HepG2 (cell line): ENCODE measurements around the gene STAG3. TPM values are rescaled to one million over a fixed set of nuclear protein-coding genes. Genes with fewer than 3 reads are reported as not detected.
A peak's percentile ranks its signal among the peaks of the same experiment; 100 is the strongest.

Source experiments
- ETV5 ChIP-seq: IDR thresholded peaks from 2 replicates; pipeline ENCODE4 v1.6.1; 2018; ENCODE audit warnings: missing biosample characterization, missing genetic modification reagents, inconsistent platforms, borderline replicate concordance
- FOXA3 ChIP-seq: IDR thresholded peaks from 2 replicates; pipeline ENCODE4 v1.6.1; 2016; ENCODE audit warnings: missing genetic modification reagents, missing compliant biosample characterization
- HES4 ChIP-seq: sonication (generic); formaldehyde crosslinking; IDR thresholded peaks from 2 replicates; pipeline ENCODE4 v1.9.0; 2021; ENCODE audit warnings: mild to moderate bottlenecking, missing genetic modification reagents, borderline replicate concordance
- KAT8 ChIP-seq: IDR thresholded peaks from 2 replicates; pipeline ENCODE4 v1.6.1; 2016; ENCODE audit warnings: missing genetic modification reagents, missing compliant biosample characterization
- KMT2B ChIP-seq: IDR thresholded peaks from 2 replicates; pipeline ENCODE4 v1.6.1; 2016; ENCODE audit warnings: missing genetic modification reagents, missing compliant biosample characterization
- MYC ChIP-seq: sonication (generic); formaldehyde crosslinking; IDR thresholded peaks from 2 replicates; pipeline ENCODE4 v1.9.0; 2021; ENCODE audit warnings: missing genetic modification reagents, borderline replicate concordance
- NFE2L1 ChIP-seq: sonication (generic); formaldehyde crosslinking; IDR thresholded peaks from 2 replicates; pipeline ENCODE4 v1.4.0; 2020; ENCODE audit warnings: missing genetic modification reagents, mild to moderate bottlenecking, borderline replicate concordance
- PCBP2 ChIP-seq: fragments of 200-400 bp; formaldehyde crosslinking; optimal IDR thresholded peaks from 2 replicates; pipeline ENCODE3; 2018; ENCODE audit warnings: low read length, low read depth; ENCODE audit not compliant: poor library complexity, severe bottlenecking
- PLRG1 ChIP-seq: fragments of 450-650 bp; conservative IDR thresholded peaks from 2 replicates; pipeline ENCODE4 v1.6.1; 2016
- SALL1 ChIP-seq: sonication (generic); formaldehyde crosslinking; IDR thresholded peaks from 2 replicates; pipeline ENCODE4 v1.8.0; 2022; ENCODE audit warnings: mild to moderate bottlenecking, missing genetic modification reagents
- TOPORS ChIP-seq: sonication (generic); formaldehyde crosslinking; IDR thresholded peaks from 2 replicates; pipeline ENCODE4 v1.8.0; 2023; ENCODE audit warnings: mild to moderate bottlenecking, missing genetic modification reagents
- ZC3H4 ChIP-seq: sonication (generic); formaldehyde crosslinking; IDR thresholded peaks from 2 replicates; pipeline ENCODE4 v1.4.0; 2020; ENCODE audit warnings: missing genetic modification reagents, borderline replicate concordance
- ZFX ChIP-seq: sonication (generic); formaldehyde crosslinking; IDR thresholded peaks from 2 replicates; pipeline ENCODE4 v1.4.0; 2020; ENCODE audit warnings: mild to moderate bottlenecking, low read depth, missing genetic modification reagents, moderate library complexity
- ZNF772 ChIP-seq: sonication (generic); formaldehyde crosslinking; IDR thresholded peaks from 2 replicates; pipeline ENCODE4 v1.5.0; 2020; ENCODE audit warnings: mild to moderate bottlenecking, missing genetic modification reagents
- ZNF773 ChIP-seq: sonication (generic); formaldehyde crosslinking; IDR thresholded peaks from 2 replicates; pipeline ENCODE4 v1.4.0; 2020; ENCODE audit warnings: missing genetic modification reagents, borderline replicate concordance
- ZNF777 ChIP-seq: sonication (generic); formaldehyde crosslinking; IDR thresholded peaks from 2 replicates; pipeline ENCODE4 v1.4.0; 2020; ENCODE audit warnings: missing genetic modification reagents
- ZNF839 ChIP-seq: sonication (generic); formaldehyde crosslinking; IDR thresholded peaks from 2 replicates; pipeline ENCODE4 v1.4.0; 2020; ENCODE audit warnings: missing genetic modification reagents, mild to moderate bottlenecking, borderline replicate concordance
- ZSCAN20 ChIP-seq: sonication (generic); formaldehyde crosslinking; IDR thresholded peaks from 2 replicates; pipeline ENCODE4 v1.4.0; 2020; ENCODE audit warnings: missing genetic modification reagents, mild to moderate bottlenecking, borderline replicate concordance
- polyA plus RNA-seq, 8 experiments: library from polyadenylated mRNA; depleted of rRNA in 3 of 8; stranded (reverse) in 7 of 8; unstranded in 1 of 8; fragments of >200 nt; fragmentation: Illumina TruSeq in 4 of 8; extraction: Trizol in 4 of 8; gene quantifications; 2 replicates each; pipeline versions ENCODE4 v1.2.1 to v1.2.3, GENCODE V29; 2011 to 2016; ENCODE audit warnings: low read depth in 4 of 8, missing spikeins in 1 of 8, mixed read lengths in 1 of 8; ENCODE audit not compliant: insufficient read depth in 1 of 8
- total RNA-seq, 5 experiments: library from RNA; depleted of rRNA; stranded (reverse); fragments of >200 nt; fragmentation: Illumina TruSeq; extraction: Trizol; gene quantifications; 2 replicates each; pipeline ENCODE4 v1.2.3, GENCODE V29; 2016; ENCODE audit warnings: low read depth in 1 of 5
- TF ChIP-seq, protein P1 (sequence below): sonication (generic); formaldehyde crosslinking; IDR thresholded peaks from 2 replicates; pipeline ENCODE4 v1.9.0; 2021; ENCODE audit warnings: missing genetic modification reagents, borderline replicate concordance
- TF ChIP-seq, protein P2 (sequence below): sonication (generic); formaldehyde crosslinking; IDR thresholded peaks from 2 replicates; pipeline ENCODE4 v1.4.0; 2020; ENCODE audit warnings: mild to moderate bottlenecking, missing genetic modification reagents
- TF ChIP-seq, protein P3 (sequence below): sonication (generic); formaldehyde crosslinking; IDR thresholded peaks from 2 replicates; pipeline ENCODE4 v1.5.0; 2020; ENCODE audit warnings: missing genetic modification reagents, mild to moderate bottlenecking, borderline replicate concordance
- TF ChIP-seq, protein P4 (sequence below): sonication (generic); formaldehyde crosslinking; IDR thresholded peaks from 2 replicates; pipeline ENCODE4 v1.5.0; 2020; ENCODE audit warnings: missing genetic modification reagents, mild to moderate bottlenecking, borderline replicate concordance
- TF ChIP-seq, protein P5 (sequence below): sonication (generic); formaldehyde crosslinking; IDR thresholded peaks from 2 replicates; pipeline ENCODE4 v1.4.0; 2020; ENCODE audit warnings: missing genetic modification reagents

STAG3 gene
- total and polyA plus RNA-seq, 2 of the 13 experiments (the other 11 are each of a cell fraction or from before 2014, with no cell fraction given): 0.09 to 0.33 TPM

DNA sequence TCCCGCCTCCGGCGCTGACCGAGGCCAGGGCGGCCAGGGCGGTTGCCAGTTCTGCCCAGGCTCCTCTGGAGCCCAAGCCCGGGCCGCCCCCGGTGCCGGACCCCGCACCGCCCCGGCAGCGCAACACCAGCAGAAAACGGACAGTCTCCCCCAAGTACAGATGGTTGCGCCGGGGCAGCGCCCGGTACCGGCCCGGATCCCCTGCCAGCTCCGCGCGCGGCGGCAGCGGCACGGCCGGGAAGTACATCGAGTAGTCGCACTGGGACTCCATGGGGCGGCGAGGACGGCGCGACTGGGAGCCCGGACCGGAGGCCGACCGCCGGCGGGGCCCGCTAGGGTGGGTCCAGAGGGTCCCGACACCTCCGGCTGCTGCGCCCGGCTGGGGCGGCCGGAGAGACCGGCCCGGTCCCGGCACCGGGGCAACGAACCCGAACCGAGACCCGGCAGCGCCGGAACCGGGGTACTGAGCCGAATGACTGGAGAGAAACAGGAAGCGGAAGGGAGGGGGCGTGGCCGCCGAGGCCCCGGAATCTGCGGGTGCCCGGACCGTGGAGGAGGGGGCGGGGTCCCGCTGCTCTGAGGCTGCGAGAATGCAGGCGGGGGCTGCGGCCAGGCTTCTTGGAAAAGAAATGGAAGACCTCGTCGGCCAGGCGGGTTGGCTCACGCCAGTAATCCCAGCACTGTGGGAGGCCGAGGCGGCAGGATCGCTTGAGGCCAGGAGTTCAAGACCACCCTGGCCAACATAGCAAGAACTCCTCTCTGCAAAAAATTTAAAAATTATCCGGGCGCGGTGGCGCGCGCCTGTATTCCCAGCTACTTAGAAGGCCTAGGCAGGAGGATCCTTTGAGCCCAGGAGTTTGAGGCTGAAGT, 19.3 kb upstream of the STAG3 start, which contains the start of gene TRAPPC14 (continued):
- TF ChIP-seq ZNF772 (CRISPR knock-in tag): no peak
- TF ChIP-seq SALL1 (CRISPR knock-in tag): peak; percentile 75
- TF ChIP-seq ZNF839 (CRISPR knock-in tag): no peak
- peak; percentile 26; the same call in 1 of the 2 replicates for TF ChIP-seq MYC (CRISPR knock-in tag)
- TF ChIP-seq, protein P1, sequence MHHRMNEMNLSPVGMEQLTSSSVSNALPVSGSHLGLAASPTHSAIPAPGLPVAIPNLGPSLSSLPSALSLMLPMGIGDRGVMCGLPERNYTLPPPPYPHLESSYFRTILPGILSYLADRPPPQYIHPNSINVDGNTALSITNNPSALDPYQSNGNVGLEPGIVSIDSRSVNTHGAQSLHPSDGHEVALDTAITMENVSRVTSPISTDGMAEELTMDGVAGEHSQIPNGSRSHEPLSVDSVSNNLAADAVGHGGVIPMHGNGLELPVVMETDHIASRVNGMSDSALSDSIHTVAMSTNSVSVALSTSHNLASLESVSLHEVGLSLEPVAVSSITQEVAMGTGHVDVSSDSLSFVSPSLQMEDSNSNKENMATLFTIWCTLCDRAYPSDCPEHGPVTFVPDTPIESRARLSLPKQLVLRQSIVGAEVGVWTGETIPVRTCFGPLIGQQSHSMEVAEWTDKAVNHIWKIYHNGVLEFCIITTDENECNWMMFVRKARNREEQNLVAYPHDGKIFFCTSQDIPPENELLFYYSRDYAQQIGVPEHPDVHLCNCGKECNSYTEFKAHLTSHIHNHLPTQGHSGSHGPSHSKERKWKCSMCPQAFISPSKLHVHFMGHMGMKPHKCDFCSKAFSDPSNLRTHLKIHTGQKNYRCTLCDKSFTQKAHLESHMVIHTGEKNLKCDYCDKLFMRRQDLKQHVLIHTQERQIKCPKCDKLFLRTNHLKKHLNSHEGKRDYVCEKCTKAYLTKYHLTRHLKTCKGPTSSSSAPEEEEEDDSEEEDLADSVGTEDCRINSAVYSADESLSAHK: no peak
- no peak for TF ChIP-seq ZNF773 (CRISPR knock-in tag)
- no peak for TF ChIP-seq TOPORS (CRISPR knock-in tag)
- no peak for TF ChIP-seq NFE2L1 (CRISPR knock-in tag)
- peak; percentile 59; the same call in 1 of the 2 replicates for TF ChIP-seq KMT2B (CRISPR knock-in tag)
- peak; percentile 65; the same call in 1 of the 2 replicates for TF ChIP-seq ZFX (CRISPR knock-in tag)
- TF ChIP-seq HES4: peak; percentile 66; the same call in 1 of the 2 replicates
- TF ChIP-seq ZSCAN20: no peak; the same call in 1 of the 2 replicates
- TF ChIP-seq, protein P2, sequence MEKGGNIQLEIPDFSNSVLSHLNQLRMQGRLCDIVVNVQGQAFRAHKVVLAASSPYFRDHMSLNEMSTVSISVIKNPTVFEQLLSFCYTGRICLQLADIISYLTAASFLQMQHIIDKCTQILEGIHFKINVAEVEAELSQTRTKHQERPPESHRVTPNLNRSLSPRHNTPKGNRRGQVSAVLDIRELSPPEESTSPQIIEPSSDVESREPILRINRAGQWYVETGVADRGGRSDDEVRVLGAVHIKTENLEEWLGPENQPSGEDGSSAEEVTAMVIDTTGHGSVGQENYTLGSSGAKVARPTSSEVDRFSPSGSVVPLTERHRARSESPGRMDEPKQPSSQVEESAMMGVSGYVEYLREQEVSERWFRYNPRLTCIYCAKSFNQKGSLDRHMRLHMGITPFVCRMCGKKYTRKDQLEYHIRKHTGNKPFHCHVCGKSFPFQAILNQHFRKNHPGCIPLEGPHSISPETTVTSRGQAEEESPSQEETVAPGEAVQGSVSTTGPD (CRISPR knock-in tag): no peak
- TF ChIP-seq PLRG1: no peak
- TF ChIP-seq ZC3H4 (CRISPR knock-in tag): no peak
- TF ChIP-seq ETV5 (CRISPR knock-in tag): peak; percentile 69; the same call in 1 of the 2 replicates
- peak; percentile 90 for TF ChIP-seq KAT8 (CRISPR knock-in tag)
- no peak for TF ChIP-seq PCBP2
- TF ChIP-seq, protein P3, sequence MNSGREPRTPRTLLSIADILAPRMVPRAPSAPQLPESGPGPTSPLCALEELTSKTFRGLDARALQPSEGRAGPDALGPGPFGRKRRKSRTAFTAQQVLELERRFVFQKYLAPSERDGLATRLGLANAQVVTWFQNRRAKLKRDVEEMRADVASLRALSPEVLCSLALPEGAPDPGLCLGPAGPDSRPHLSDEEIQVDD (CRISPR knock-in tag): no peak
- peak; percentile 55; the same call in 1 of the 2 replicates for TF ChIP-seq ZNF777
- TF ChIP-seq, protein P4, sequence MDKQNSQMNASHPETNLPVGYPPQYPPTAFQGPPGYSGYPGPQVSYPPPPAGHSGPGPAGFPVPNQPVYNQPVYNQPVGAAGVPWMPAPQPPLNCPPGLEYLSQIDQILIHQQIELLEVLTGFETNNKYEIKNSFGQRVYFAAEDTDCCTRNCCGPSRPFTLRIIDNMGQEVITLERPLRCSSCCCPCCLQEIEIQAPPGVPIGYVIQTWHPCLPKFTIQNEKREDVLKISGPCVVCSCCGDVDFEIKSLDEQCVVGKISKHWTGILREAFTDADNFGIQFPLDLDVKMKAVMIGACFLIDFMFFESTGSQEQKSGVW: no peak
- no peak; the same call in 1 of the 2 replicates for TF ChIP-seq FOXA3
- TF ChIP-seq, protein P5, sequence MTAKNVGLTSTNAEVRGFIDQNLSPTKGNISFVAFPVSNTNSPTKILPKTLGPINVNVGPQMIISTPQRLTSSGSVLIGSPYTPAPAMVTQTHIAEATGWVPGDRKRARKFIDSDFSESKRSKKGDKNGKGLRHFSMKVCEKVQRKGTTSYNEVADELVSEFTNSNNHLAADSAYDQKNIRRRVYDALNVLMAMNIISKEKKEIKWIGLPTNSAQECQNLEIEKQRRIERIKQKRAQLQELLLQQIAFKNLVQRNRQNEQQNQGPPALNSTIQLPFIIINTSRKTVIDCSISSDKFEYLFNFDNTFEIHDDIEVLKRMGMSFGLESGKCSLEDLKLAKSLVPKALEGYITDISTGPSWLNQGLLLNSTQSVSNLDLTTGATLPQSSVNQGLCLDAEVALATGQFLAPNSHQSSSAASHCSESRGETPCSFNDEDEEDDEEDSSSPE (CRISPR knock-in tag): peak; percentile 65
